Measurements from ENCODE around the gene OBSL1. TPM values are rescaled to one million over a fixed set of nuclear protein-coding genes. Genes with fewer than 3 reads are reported as not detected.

The OBSL1 gene
- total RNA-seq, 2 donors from 2014 or later: 119 to 185 TPM

GRCh38 chr2:219531639-219532377 is 39.5 kb downstream of the OBSL1 start:
- no peak for TF ChIP-seq POLR2A (IDR thresholded peaks at IDR 0.05)
- TF ChIP-seq CTCF (IDR thresholded peaks at IDR 0.05): no peak
- WGBS, 2 donors: 45 to 67% methylated on average over 5 to 20 of the region's 20 CpGs
- intact Hi-C loops (cut with DNase I): loop anchor here (5.0 kb wide), 1 partner anchor 35 kb away; the partner anchor contains the start of gene GMPPA
- Histone ChIP-seq H3K9me3 (no peaks in the 10 kb centered on the region), H3K36me3 (replicated peaks in 1 of 2; ENCODE audit: insufficient read depth in 1 of 2, low read depth in 2 of 2) (no peaks in the 10 kb centered on the region), H3K27me3 (peaks cover 0 to 16% of the 10 kb centered on the region in 2 donors), H3K4me3 (no peak overlapping the region), H3K4me1 (peaks cover 13% of the 10 kb centered on the region), H3K27ac (no peak overlapping the region)
- no peak for ATAC-seq
- DNase-seq: no peak

GRCh38 chr2:219530048-219530963 is 41.0 kb downstream of the OBSL1 start:
- intact Hi-C loops (cut with DNase I): loop anchor here (5.0 kb wide), 1 partner anchor 33 kb away; the partner anchor contains the start of gene GMPPA
- H3K9me3 ChIP-seq: no peaks in the 10 kb centered on the region
- TF ChIP-seq CTCF (IDR thresholded peaks at IDR 0.05) (peak; percentile 92 to 99 (median 98)), POLR2A (IDR thresholded peaks at IDR 0.05) (no peak)
- 13 to 35% methylated on average over 9 to 21 of the region's 21 CpGs for WGBS, 2 donors
- peaks cover 14% of the 10 kb centered on the region for H3K4me1 ChIP-seq
- H3K27ac ChIP-seq: no peak overlapping the region
- no peaks in the 10 kb centered on the region for H3K36me3 ChIP-seq (replicated peaks in 1 of 2; ENCODE audit: insufficient read depth in 1 of 2, low read depth in 2 of 2)
- DNase-seq: peak; percentile 81 to 86 (median 82)
- ATAC-seq: peak; percentile 97
- peaks cover 0 to 16% of the 10 kb centered on the region in 2 donors for H3K27me3 ChIP-seq
- no peak overlapping the region for H3K4me3 ChIP-seq

- Histone ChIP-seq H3K27me3 (peaks cover 0 to 30% of the 10 kb centered on the region in 2 donors), H3K4me3 (no peak overlapping the region), H3K27ac (no peak overlapping the region), H3K4me1 (peaks cover 22% of the 10 kb centered on the region), H3K9me3 (no peaks in the 10 kb centered on the region), H3K36me3 (replicated peaks in 1 of 2; ENCODE audit: insufficient read depth in 1 of 2, low read depth in 2 of 2) (no peaks in the 10 kb centered on the region)
- DNase-seq (no peak), ATAC-seq (no peak)
- intact Hi-C loops (cut with DNase I): loop anchor here (5.0 kb wide), 2 partner anchors 50 to 120 kb away; no protein-coding TSS in a partner anchor
- TF ChIP-seq POLR2A (IDR thresholded peaks at IDR 0.05): no peak
- TF ChIP-seq CTCF (IDR thresholded peaks at IDR 0.05): no peak
- 23 to 29% methylated on average over 5 of the region's 5 CpGs for WGBS, 2 donors
Measured at GRCh38 chr2:219527472-219527871, 43.9 kb downstream of the OBSL1 start.

- H3K36me3 ChIP-seq (replicated peaks in 1 of 2; ENCODE audit: insufficient read depth in 1 of 2, low read depth in 2 of 2): no peaks in the 10 kb centered on the region
- TF ChIP-seq POLR2A (IDR thresholded peaks at IDR 0.05): no peak
- TF ChIP-seq CTCF (IDR thresholded peaks at IDR 0.05): no peak
- intact Hi-C loops (cut with DNase I): loop anchor here (5.0 kb wide), 2 partner anchors 50 to 120 kb away; no protein-coding TSS in a partner anchor
- DNase-seq (peak in 3 of 4 donors; percentile 60 to 66 (median 66)), ATAC-seq (peak; percentile 41)
- H3K27ac ChIP-seq: no peak overlapping the region
- H3K27me3 ChIP-seq: peaks cover 0 to 33% of the 10 kb centered on the region in 2 donors
- no peak overlapping the region for H3K4me3 ChIP-seq
- H3K9me3 ChIP-seq: no peaks in the 10 kb centered on the region
- WGBS, 2 donors: 23% methylated on average over 6 of the region's 6 CpGs; no CpG with 5 or more reads in 1 of the 2 donors
- H3K4me1 ChIP-seq: peaks cover 23% of the 10 kb centered on the region
Measured at GRCh38 chr2:219527076-219527394, 44.3 kb downstream of the OBSL1 start.
